Prostate gland (tissue), 2 donors: ENCODE results near the gene OSBPL2. TPM values are rescaled to one million over a fixed set of nuclear protein-coding genes. Genes with fewer than 3 reads are reported as not detected.

ENCODE experiments used
- DNase-seq: peaks from one replicate; pipeline ENCODE4 v3.0.0-alpha.2; 2019; ENCODE audit warnings: low spot score
- H3K27ac ChIP-seq, 2 donors: fragments of 200-600 bp; sonication (generic); 2 replicates each; pipeline ENCODE4 v1.5.1; 2017 to 2019
- H3K27me3 ChIP-seq: fragments of 200-600 bp; sonication (generic); replicated peaks from 2 replicates; pipeline ENCODE4 v1.5.1; 2019; ENCODE audit not compliant: insufficient read depth
- H3K36me3 ChIP-seq, 2 donors: fragments of 200-600 bp; sonication (generic); 1 replicate in 1 of 2; 2 replicates in 1 of 2; pipeline versions ENCODE4 v1.5.1 to v1.8.1; 2017 to 2019
- H3K4me1 ChIP-seq: fragments of 200-600 bp; sonication (generic); replicated peaks from 2 replicates; pipeline ENCODE4 v1.5.1; 2019
- H3K4me3 ChIP-seq, 2 donors: fragments of 200-600 bp; sonication (generic); 2 replicates each; pipeline ENCODE4 v1.5.1; 2017 to 2019
- H3K9me3 ChIP-seq: fragments of 200-600 bp; sonication (generic); 2 replicates; pipeline ENCODE4 v1.5.1; 2017
- CTCF ChIP-seq, 4 experiments: fragments of 200-600 bp in 2 of 4; fragments of 450-650 bp in 2 of 4; sonication (generic) in 2 of 4; IDR thresholded peaks; 1 replicate in 3 of 4; 2 replicates in 1 of 4; pipeline ENCODE4 v1.5.1; 2016 to 2019; ENCODE audit warnings: antibody characterized with exemption in 4 of 4, mild to moderate bottlenecking in 2 of 4, moderate library complexity in 2 of 4
- POLR2A ChIP-seq: fragments of 450-650 bp; IDR thresholded peaks from one replicate; pipeline ENCODE4 v1.6.1; 2016; ENCODE audit warnings: antibody characterized with exemption, mild to moderate bottlenecking
- POLR2AphosphoS5 ChIP-seq: sonication (generic); formaldehyde crosslinking; IDR thresholded peaks from one replicate; pipeline ENCODE4 v1.6.1; 2017; ENCODE audit warnings: antibody characterized with exemption
- WGBS: methylation state at CpG from one replicate; pipeline ENCODE4 v1.1.5; 2018; 5-methylcytosine and 5-hydroxymethylcytosine counted together
- intact Hi-C: fragments of 100-400 bp; cut with DNase I; formaldehyde crosslinking; loops from one replicate; pipeline ENCODE4 v1.14.2; 2022
- total RNA-seq, 2 donors: library from RNA; depleted of rRNA; stranded (reverse); fragments of >200 nt; gene quantifications; one replicate each; pipeline ENCODE4 v1.1.0, GENCODE V29; 2016

The OSBPL2 gene
- total RNA-seq, 2 donors from 2014 or later, result 33.5 to 50.6 TPM

DNA sequence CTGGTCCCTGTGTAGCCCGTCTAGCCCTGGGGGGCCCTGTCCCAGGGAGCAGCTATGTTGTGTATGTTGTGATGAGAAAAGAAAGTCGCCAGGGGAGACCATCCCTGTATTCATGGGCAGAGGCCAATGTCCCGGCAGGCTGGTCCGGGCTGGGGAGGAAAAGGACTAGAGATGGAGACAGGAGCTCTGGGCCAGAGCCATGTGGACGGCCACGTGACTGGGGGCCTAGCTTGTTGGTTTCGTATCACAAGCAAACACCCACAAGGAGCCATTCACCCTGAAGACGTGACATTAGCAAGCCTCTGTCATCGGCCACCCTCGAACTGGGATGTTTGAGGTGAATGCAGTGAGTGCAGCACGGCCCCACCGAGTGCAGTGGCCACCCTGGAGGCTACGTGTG, 15.3 kb upstream of the OSBPL2 start:
- Histone ChIP-seq H3K4me3 (no peak overlapping the region), H3K9me3 (no peaks in the 10 kb centered on the region), H3K4me1 (peaks cover 14% of the 10 kb centered on the region), H3K27ac (no peak overlapping the region), H3K36me3 (no peaks in the 10 kb centered on the region), H3K27me3 (peaks cover 22% of the 10 kb centered on the region)
- no peak for TF ChIP-seq POLR2AphosphoS5
- TF ChIP-seq CTCF (IDR thresholded peaks at IDR 0.05), result no peak
- TF ChIP-seq POLR2A, result no peak
- no peak for DNase-seq
- intact Hi-C loops, result no loop called here
- 79% methylated on average over 13 of the region's 13 CpGs for WGBS

DNA sequence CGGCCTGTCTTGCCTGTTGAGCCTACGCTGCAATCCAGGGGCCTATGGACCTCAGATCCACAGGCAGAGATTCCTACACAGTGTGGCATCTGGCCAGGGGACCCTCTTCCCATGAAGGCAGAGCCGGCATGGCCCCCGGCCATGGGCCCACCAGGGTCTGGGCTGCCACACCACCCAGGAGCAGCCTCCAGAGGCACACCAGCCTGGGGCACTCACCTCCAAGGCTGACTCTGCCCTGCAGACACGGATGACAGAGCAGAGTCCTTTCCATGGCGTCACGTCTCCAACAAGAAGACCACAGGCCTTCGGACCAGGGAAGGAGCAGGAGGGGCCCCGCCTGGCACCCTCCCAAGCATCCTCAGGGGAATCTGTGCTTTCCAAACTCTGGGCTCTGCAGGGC, 14.8 kb upstream of the OSBPL2 start:
- H3K9me3 ChIP-seq, result no peaks in the 10 kb centered on the region
- DNase-seq, result no peak
- 83% methylated on average over 6 of the region's 9 CpGs for WGBS
- H3K27ac ChIP-seq, result no peak overlapping the region
- no peaks in the 10 kb centered on the region for H3K36me3 ChIP-seq
- TF ChIP-seq CTCF (IDR thresholded peaks at IDR 0.05) (no peak), POLR2AphosphoS5 (no peak), POLR2A (no peak)
- H3K4me1 ChIP-seq, result peaks cover 14% of the 10 kb centered on the region
- intact Hi-C loops, result no loop called here
- H3K4me3 ChIP-seq, result no peak overlapping the region
- peaks cover 22% of the 10 kb centered on the region for H3K27me3 ChIP-seq

GRCh38 chr20:62224113-62224855, 14.0 kb upstream of the OSBPL2 start:
- no peaks in the 10 kb centered on the region for H3K9me3 ChIP-seq
- TF ChIP-seq POLR2AphosphoS5 (no peak), CTCF (IDR thresholded peaks at IDR 0.05) (no peak), POLR2A (no peak)
- WGBS, result 63% methylated on average over 21 of the region's 21 CpGs
- peaks cover 22% of the 10 kb centered on the region for H3K27me3 ChIP-seq
- intact Hi-C loops, result no loop called here
- DNase-seq, result no peak
- H3K4me1 ChIP-seq, result peaks cover 9% of the 10 kb centered on the region
- no peaks in the 10 kb centered on the region for H3K36me3 ChIP-seq
- H3K4me3 ChIP-seq, result no peak overlapping the region
- no peak overlapping the region for H3K27ac ChIP-seq

DNA sequence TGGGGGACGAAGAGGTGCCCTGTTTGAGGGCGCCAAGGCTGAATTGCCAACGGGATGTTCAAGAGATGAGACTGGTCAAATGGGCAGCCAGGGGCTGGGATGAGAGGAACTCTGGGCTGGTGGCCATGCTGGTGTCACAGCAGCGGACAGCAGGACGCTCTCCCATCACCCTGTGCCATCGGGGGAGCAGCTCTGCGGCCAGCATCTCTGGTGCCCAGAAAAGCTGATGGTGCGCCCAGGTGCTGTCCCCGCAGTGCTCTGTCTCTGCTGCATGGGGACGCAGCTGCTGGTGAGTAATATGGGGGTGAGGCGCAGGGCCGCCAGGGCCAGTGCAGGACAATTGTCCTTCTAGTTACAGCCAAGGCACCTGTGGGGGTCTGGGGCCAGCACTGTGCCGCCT, 13.3 kb upstream of the OSBPL2 start:
- TF ChIP-seq POLR2A, result no peak
- no peak for TF ChIP-seq CTCF (IDR thresholded peaks at IDR 0.05)
- no peak for TF ChIP-seq POLR2AphosphoS5
- peaks cover 22% of the 10 kb centered on the region for H3K27me3 ChIP-seq
- H3K4me3 ChIP-seq, result no peak overlapping the region
- H3K9me3 ChIP-seq, result no peaks in the 10 kb centered on the region
- 82% methylated on average over 13 of the region's 13 CpGs for WGBS
- H3K27ac ChIP-seq, result no peak overlapping the region
- H3K36me3 ChIP-seq, result no peaks in the 10 kb centered on the region
- peaks cover 7% of the 10 kb centered on the region for H3K4me1 ChIP-seq
- no peak for DNase-seq
- intact Hi-C loops, result no loop called here
